ENCODE data around the gene DNAJB13.

The DNAJB13 gene

DNA sequence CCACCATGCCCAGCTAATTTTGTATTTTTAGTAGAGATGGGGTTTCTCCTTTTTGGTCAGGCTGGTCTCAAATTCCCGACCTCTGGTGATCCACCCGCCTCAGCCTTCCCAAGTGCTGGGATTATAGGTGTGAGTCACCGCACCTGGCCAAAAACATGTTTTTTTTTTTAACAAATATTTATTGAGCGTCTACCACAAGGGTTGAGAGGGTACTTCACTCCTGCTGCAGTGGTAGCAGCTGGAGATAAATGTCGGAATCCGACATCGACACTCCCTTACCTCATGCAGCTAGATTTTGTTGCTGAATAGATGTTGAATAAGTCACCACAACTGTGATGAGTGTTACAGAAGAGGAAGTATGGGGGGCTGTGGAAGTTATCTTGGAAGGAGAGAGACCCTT lies 971 bp downstream of the DNAJB13 start:
- DNase-seq (ENCODE audit: low read depth, low spot score), result no peak

DNA sequence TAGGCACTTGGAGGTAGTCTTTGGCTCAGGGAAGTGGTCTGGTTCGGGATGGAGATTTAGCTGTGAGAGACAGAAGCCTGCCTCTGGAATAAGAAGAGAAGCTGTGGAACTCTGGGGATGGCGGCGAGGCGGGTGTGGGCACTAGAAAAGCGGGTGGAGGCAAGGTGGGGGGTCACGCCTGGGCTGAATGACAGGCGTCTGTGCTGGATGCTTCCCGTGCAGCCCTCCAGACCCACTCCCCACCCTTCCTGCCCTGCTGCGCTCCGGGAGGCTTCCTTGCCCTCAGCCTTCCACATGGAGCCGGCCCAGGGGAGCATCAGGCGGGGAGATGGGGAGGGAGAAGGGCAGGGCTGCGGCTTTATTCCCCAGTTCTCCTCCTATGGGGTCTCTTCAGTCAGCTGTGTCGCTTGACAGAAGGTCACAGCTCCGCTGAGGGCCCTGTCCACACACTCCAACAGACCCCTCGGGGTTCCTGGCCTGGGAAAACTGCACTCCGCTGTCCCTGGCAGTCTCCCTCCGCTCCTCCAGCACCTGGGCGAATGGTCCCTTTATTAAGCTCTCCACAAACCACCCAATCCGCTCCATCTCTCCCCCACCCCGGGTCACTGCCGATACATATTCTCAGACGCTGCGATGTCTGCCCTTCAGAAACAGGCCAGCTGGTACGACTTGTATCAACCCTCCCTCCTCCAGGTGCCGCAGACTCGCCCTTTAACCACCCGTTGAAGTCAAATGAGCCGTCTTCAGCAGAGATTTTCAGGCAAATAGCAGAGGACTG lies 6.2 kb downstream of the DNAJB13 start:
- no peak for DNase-seq (ENCODE audit: low read depth, low spot score)

DNA sequence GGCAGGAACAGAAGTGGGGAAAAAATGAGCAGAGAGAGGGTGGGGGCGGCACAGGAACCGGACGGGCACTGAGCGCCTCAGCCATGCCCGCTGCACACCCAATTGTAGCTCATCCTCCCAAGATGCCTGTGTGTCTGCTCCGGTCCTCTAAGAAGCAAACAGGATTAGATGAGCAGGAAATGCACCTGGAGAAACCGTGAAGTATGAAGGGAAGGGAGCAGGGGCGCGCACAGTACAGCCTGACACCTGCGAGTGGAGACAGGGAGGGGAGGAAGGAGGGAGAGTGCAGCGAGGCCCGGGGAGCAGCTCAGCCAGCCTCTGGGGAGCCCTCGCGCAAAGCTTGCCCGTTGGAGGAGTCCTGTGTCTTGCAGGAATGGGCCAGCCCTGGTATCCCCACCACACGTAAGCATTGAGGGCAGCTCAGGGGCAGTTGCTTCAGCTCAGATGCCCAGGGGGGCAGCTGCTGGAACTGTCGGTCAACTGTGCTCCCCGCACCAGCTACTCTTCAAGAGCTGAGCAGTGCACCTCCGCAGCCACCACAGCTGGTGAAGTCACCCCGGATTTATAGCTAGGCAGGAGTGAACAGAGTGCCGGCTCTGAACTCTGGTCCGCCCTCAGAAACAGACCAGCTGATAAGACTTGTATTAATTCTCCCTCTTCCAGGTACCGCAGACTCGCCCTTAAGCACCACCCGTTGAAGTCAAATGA lies 7.0 kb downstream of the DNAJB13 start:
- no peak for DNase-seq (ENCODE audit: low read depth, low spot score)

DNA sequence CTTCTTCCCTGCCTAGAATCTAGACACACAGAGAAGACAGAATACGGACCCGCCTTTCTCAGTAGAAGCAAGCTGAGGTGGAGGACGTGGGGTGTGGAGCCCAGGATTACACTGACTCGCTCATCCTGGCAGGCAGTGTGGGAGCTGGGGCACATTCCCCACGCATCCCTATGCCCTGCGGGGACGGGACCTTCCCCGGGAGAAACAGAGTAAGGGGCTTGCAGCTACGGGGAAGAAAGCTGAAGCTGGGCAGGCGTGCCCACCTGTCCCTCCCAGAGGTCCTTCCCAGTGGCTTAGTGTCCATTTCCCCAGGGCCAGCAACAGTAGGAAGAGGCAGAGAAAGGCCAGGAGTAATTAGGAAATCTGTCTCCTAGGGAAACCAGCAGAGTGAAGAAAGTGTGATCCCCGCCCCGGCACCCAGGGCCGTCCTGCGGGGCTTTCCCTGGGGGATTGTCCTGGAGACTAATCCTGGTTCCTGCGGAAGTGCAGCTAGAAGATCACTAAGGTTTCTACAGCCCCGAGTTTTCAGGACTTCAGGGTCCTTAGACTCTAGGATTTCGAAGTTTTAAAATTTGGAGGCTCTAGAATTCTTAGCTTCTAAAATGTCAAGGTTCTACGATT lies 7.8 kb downstream of the DNAJB13 start:
- DNase-seq (ENCODE audit: low read depth, low spot score), result no peak

DNA sequence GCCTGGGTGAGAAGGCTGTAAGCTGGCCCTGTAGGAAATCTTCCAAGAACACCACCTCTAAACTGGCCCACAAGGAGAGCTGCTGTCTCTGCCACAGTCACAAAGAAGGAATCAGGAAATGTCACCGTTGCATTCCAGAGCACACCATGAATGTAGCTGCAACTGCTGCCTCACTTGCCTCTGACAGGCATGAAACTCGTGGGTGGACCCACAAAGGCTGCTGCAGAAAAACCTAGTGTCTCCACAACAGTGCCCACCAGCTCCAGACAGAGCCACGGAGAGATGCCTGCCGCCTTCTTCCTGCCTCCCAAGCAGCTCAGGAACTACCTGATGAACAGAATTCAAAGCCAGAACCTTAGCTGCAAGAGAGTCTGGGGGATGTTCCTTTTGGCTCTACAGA lies 10.5 kb downstream of the DNAJB13 start:
- DNase-seq (ENCODE audit: low read depth, low spot score), result no peak

DNA sequence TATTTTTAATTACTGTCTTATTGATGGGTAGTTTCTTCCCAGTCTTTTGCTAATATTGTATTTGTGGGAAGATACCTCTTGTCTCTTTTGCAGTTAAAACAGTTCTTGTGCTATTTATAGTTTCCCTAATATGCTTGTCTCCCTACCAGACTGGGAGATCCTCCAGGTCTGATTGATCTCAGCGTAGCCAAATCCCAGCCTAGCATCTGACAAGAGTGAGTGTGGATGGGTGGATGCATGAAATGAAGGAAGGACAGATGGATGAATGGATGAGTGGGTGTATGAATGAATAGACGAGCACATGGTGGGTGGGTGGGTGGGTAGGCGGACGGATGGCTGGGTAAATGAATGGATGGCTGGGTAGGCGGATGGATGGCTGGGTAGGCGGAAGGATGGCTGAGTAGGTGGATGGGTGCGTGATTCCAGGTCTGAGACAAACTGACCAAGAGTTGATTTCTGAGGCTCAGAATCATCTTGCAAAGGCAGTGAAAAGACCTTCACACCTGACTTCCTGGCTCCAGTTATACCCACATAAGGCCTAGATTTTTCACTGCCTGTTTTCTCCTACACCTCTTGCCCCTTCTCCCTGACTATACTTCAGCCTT lies 11.4 kb downstream of the DNAJB13 start:
- DNase-seq (ENCODE audit: low read depth, low spot score), result no peak

DNA sequence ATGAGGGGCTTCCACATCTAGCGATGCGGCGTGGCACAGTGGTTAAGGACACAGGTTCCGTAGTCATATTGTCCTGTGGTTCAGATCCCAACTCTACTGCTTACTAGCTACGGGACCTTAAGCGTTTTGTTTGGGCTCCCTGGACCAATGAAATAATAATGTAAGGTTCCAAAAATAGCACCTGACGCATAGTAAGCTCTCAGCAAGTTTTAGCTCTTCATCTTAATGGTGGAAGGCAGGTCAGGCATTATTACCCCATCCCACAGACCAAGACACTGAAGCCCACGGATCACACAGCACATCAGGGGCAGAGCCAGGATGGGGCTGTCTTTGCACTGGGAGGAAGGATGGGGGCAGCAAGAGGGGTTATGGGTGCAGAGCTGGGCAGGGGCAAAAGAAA lies 13.0 kb downstream of the DNAJB13 start:
- no peak for DNase-seq (ENCODE audit: low read depth, low spot score)

DNA sequence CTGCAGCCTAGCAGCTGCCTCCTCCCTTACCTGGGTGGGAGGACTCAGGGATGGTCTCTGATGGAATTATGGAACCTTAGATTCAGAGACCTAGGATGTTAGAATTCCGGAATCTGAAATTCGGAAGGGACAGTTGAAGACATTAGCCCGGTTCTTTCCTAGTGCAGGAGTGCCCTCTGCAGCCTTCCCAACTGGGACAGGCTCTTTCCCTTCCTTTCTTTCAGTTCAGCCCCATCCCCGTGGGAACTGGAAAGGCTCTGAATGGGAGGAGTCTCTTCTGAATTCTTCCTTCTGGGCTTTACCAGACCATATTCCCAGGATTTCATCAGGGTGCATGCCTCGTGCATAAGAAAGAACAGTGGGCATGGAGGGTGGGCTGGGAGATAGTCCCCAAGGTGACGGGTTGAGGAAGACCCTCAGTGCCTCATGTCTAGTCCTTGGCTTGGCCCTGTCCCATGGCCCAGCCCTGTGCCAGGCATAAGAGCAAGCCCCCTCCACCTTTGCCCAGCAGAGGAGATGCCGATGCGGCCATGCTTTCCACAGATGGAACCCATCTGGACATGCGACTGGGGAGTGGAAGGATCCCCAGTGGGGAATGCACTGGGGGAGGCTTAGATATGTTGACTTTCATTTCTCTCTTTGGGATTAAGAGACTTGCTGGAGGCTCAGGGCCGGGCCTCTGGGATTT lies 14.4 kb downstream of the DNAJB13 start:
- DNase-seq (ENCODE audit: low read depth, low spot score), result no peak

DNA sequence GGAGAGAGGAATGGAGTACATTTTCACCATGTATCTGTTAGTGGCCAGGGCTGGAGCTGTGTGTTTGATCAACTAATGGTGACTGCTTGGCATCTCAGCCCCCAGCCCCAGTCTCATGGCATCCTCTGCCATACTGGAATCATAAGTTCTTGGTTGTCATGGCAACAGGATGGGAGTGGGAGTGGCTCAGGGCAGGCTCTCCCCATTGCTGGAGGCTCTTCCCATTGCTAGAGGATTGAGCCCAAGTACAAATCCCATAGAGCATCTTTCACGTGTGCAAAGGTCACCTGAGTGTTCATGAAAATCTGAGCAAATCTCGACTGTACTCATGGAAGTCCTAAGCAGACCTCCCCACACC lies 14.9 kb downstream of the DNAJB13 start:
- DNase-seq (ENCODE audit: low read depth, low spot score), result no peak

DNA sequence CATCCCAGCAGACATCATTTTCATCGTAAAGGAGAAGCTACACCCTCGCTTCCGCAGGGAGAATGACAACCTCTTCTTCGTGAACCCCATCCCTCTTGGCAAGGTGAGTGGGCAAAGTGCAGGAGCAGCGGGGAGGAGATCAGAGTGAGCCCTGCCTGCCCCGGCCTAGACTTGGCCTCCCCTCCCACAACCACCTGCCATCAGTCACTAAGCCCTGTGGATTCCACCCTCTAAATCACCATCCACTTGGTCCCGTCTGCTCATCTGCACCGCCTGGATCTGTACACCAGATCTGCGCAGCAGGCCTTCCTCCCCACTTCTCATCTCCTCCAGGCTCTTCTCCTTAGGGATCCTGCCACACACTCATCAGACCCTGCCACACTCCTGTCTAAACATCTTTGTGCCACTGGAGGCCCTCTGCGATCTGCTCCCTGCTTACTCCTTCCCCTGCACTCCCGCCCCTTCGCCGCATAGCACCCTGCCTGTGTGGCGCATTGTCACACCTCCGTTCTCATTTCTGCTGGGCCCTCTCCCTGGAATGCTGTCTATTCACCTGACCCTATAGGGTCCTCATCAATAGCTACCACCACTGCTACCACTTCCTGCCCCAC lies 17.6 kb downstream of the DNAJB13 start:
- DNase-seq (ENCODE audit: low read depth, low spot score), result no peak

DNA sequence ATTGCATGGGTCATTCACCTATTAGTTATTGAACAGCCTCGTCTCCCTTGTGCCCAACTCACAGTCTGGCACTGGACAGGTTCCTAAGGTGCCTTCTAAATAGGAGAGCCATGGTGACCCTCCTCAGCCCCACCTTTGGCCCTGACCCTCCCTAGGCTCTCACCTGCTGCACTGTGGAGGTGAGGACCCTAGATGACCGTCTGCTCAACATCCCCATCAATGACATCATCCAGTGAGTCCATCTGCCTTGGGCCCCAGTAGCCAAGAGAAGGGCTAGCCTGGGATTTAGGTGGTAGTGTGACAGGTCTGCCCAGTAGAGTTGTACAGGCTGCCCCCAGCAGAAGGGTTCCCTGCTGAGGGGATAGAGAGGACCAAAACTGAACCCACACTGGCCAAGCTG lies 18.3 kb downstream of the DNAJB13 start:
- no peak for DNase-seq (ENCODE audit: low read depth, low spot score)

DNA sequence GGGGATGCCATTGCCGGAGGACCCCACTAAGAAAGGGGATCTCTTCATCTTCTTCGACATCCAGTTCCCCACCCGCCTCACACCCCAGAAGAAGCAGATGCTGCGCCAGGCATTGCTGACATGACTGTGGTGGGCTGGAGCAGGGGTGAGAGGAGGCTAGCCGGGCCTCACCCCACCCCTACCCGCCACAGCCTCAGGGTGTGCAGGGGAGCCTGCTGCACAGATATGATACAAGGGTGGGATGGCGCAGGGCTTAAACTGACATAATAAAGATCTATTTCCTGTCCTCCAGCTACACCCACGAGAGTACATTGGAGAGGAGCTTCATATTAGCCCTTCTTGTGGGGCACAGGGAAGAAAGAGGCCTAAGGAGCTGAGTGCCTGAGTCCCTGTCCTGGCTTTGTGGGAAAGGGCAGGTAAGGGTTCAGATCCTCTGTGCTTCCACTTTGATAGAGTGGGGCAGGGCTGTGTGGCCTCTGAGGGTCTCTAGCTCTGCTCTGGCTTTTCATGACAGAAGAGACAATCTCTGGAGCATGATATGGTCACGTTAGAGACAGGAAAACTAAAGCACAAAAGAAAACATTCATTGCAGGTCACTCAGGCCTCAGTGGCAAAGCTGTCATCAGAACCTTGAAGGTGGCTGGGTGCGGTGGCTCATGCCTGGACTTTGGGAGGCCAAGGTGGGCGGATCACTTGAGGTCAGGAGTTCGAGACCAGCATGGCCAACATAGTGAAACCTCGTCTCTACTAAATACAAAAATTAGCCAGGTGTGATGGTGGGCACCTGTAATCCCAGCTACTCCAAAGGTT lies 19.4 kb downstream of the DNAJB13 start:
- no peak for DNase-seq (ENCODE audit: low read depth, low spot score)

DNA sequence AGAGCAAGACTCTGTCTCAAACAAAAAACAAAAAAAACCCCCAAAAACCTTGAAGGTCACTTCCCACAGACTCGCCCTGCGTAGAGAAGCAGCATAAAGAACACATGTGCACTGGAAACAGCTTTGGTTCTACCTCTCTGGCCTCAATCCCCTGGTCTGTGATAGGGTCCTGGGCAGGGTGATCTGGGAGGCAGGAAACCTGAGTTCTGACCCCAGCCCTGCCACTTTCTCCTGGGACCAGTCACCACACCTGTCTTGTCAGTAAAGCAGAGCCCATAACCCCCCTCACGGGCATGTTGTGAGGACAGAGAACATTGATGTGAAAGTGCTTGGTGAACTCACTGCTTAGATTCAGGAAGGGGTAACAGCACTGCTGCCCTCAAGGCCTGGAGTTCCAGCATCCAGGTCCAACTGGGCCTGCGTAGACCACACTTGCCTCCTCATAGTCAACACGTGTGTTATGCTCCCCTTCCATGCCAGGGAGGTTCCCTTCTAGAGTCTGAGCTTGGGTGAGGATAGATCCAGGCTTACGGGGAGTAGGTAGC lies 20.4 kb downstream of the DNAJB13 start:
- DNase-seq (ENCODE audit: low read depth, low spot score), result no peak

DNA sequence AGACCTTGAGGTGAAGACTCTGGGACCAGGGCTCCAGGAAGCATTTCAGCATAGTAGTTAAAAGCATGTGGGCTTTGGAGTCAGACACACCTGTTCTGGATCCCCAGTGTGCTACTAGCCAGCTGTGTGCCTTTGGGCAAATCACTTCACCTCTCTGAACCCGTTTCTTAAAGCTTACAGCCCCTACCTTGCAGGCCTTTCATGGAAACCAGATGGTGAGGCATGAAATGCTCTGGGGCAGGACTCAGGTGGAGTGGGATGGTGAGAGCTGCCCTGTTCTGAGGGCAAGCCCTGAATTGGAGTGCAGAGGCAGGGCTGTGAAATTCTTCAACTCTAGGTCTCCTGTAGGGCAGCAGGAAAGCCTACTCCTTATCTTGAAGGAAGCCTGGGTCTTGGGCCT lies 21.4 kb downstream of the DNAJB13 start:
- DNase-seq (ENCODE audit: low read depth, low spot score), result no peak

DNA sequence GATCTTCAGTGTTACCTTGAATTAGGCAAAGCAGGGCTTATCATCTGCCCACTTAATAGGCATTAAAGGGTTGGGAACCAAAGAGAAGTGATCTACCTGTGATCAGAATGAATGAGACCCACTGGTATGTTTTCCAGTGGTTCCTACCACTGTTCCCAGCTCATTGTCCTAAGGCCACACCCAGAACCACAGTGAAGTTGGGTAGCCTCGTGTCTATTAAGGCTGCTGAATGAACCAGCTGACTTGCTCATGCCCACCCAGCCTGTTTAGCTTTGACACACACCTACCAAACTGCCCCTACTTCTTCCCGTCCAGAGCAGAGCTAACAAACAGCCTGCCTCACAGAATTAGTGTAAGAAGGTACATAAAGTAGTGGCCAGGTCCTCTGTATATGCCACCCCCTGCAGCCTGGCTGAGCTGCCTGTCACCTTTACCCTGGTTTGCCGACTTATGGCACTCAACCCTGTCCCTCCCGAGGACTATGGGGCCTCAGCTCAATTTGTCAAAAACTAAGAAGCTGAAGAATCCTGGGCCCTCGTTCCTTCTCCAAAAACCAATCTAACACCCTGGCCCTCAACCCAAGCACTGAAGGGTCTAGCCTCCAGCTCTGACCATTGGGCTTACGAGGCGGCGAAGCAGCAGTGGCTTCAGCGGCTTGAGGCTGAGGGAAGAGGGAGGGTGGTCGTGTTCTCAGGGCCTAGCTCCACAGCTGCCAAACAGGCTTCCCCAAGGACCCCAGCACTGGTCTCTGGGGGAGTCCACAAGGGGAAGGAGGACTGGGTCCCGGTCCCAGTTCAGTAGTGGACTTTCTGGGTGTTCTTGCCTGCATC lies 22.0 kb downstream of the DNAJB13 start:
- DNase-seq (ENCODE audit: low read depth, low spot score), result no peak

DNA sequence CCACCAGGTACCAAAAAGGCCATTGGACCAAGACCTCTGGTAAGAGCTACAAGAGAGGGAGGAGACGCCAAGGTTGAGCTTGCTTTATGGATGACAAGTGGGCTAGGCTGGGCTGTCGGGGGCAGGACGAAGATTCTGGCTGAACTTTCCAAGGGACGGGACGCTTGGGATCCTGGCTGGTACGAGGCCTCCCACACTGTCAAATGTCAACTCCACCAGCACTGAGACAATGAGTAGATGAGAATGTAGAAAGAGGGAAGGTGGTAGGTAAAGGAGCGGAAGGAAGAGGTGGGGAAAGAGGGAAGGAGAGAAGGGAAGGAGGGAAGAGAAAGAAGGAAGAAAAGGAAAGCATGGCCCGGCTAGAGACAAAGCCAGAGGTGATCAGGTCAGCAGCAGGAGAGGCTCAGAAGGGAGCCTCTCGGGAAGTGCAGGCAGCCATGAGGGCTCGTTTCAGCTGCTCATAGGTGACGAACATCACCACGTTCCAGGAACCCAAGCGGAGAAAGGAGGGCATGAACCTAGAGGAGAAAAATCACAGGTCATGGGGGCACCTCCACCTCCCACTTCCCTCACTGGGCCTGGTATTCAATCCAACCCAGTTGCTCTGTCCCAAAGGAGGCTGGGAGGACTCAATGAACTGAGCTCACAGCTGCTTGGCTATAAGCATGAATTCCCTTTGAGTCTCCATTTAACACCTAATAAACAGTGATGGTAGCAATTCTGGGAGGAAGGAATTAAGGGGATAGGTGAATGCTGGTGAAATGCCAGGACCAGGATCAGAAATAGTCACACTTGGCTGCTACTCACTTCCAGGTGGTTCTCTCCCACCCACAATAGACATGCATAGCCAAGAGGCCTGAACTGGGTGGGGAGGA lies 24.0 kb downstream of the DNAJB13 start:
- DNase-seq (ENCODE audit: low read depth, low spot score), result no peak

DNA sequence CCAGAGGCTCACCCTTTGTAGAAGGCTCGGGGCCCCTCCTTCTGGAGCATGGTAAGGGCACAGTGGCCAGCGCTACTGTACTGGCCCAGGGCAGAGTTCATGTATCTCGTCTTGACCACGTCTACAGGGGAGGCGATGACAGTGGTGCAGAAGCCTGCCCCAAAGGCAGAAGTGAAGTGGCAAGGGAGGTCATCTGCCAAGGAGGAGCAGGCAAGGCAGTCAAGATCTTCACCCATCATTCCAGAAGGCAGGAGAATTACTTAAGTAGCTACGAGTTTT lies 24.6 kb downstream of the DNAJB13 start:
- no peak for DNase-seq (ENCODE audit: low read depth, low spot score)

DNA sequence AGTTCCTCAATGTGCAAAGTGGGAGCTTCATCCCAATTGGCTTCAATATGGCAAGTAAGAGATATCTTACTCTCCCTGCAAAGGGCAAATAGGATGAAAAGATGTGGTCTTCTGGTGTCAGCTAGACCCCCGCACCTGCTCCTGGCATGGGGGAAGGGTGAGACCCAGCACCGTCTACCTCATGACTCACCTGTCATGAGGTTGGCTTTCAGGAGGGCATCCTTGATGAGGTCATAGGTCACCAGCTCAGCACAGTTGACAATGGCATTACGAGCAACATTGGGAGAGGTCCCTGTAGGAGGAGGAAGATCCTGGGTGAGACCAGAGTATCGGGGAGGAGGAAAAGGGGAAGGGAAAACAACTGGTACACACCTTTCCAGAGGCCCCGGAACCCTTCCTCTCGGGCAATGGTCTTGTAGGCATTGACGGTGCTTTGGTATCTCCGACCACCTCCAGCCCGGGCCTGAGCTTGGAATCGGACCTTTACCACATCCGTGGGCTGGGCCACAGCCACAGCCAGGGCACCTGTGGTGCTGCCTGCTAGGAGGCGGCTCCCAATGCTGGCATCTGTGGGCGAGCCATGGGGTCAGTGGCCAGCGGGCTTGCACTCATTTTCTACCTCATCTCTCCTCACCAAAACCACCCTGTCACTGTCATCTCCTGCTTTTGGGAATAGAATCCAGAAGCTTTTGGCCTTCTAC lies 25.8 kb downstream of the DNAJB13 start:
- DNase-seq (ENCODE audit: low read depth, low spot score), result no peak
